Inflammatory macrophage treated with lipopolysaccharide for 4 hours (primary cell): Measurements from ENCODE around the gene IRS2.

Experiments used
- DNase-seq: peaks from one replicate; pipeline ENCODE4 v3.0.0-alpha.2; 2020

The IRS2 gene

GRCh38 chr13:109728791-109729731 is 57.3 kb downstream of the IRS2 start:
- DNase-seq: no peak

- no peak for DNase-seq
Measured at GRCh38 chr13:109728061-109728460, 58.3 kb downstream of the IRS2 start.

- no peak for DNase-seq
Measured at GRCh38 chr13:109727251-109727650, 59.1 kb downstream of the IRS2 start.

GRCh38 chr13:109725995-109726637 is 60.3 kb downstream of the IRS2 start:
- no peak for DNase-seq

- DNase-seq: peak; percentile 5
Measured at GRCh38 chr13:109725297-109725696, 61.1 kb downstream of the IRS2 start.

- no peak for DNase-seq
Measured at GRCh38 chr13:109724603-109725002, 61.8 kb downstream of the IRS2 start.

GRCh38 chr13:109723046-109723445 is 63.3 kb downstream of the IRS2 start:
- DNase-seq: no peak

GRCh38 chr13:109722068-109722467 is 64.3 kb downstream of the IRS2 start:
- DNase-seq: no peak

- DNase-seq: no peak
Measured at GRCh38 chr13:109720758-109721184, 65.6 kb downstream of the IRS2 start.

GRCh38 chr13:109719962-109720646 is 66.3 kb downstream of the IRS2 start:
- no peak for DNase-seq

GRCh38 chr13:109718726-109719125 is 67.7 kb downstream of the IRS2 start:
- DNase-seq: no peak

- DNase-seq: no peak
Measured at GRCh38 chr13:109717686-109718085, 68.7 kb downstream of the IRS2 start.

- peak; percentile 91 for DNase-seq
Measured at GRCh38 chr13:109715902-109716301, 70.5 kb downstream of the IRS2 start.

- DNase-seq: no peak
Measured at GRCh38 chr13:109713681-109714080, 72.7 kb downstream of the IRS2 start.

GRCh38 chr13:109712124-109712722 is 74.2 kb downstream of the IRS2 start:
- peak; percentile 79 for DNase-seq

GRCh38 chr13:109707742-109708617 is 78.4 kb downstream of the IRS2 start:
- DNase-seq: no peak

GRCh38 chr13:109707044-109707741 is 79.2 kb downstream of the IRS2 start:
- DNase-seq: no peak

GRCh38 chr13:109706015-109706715 is 80.2 kb downstream of the IRS2 start:
- no peak for DNase-seq

GRCh38 chr13:109704771-109705635 is 81.4 kb downstream of the IRS2 start:
- DNase-seq: peak; percentile 92

GRCh38 chr13:109703250-109703649 is 83.1 kb downstream of the IRS2 start:
- DNase-seq: no peak
